ENCODE results near the gene LAMTOR5.

DNA sequence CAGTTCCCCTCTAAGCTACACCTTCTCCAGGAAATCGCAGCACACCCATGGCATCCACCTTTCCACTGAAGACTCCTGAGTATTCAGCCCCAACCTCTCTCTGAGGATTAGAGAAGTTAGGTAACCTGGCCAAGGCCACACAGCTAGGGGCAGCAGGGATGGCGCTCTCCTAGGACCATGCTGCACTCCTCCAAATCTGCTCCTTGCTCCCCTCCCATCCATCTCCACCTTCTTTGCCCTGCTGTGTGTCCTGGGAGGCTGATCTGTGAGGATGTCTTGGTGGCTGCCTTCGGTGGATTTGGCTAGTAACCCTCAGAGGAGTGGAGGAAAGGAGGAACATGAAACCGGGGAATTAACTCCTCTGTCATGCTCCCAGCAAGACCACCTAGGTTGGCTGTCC is 23.4 kb upstream of the LAMTOR5 start:
- TF ChIP-seq, protein P1, sequence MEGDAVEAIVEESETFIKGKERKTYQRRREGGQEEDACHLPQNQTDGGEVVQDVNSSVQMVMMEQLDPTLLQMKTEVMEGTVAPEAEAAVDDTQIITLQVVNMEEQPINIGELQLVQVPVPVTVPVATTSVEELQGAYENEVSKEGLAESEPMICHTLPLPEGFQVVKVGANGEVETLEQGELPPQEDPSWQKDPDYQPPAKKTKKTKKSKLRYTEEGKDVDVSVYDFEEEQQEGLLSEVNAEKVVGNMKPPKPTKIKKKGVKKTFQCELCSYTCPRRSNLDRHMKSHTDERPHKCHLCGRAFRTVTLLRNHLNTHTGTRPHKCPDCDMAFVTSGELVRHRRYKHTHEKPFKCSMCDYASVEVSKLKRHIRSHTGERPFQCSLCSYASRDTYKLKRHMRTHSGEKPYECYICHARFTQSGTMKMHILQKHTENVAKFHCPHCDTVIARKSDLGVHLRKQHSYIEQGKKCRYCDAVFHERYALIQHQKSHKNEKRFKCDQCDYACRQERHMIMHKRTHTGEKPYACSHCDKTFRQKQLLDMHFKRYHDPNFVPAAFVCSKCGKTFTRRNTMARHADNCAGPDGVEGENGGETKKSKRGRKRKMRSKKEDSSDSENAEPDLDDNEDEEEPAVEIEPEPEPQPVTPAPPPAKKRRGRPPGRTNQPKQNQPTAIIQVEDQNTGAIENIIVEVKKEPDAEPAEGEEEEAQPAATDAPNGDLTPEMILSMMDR (conservative IDR thresholded peaks at IDR 0.05; ENCODE audit: low read depth, low read length), result no peak
- TF ChIP-seq EZH2 (IDR thresholded peaks at IDR 0.05; ENCODE audit: borderline replicate concordance, low read depth, low read length, poor library complexity, severe bottlenecking), result no peak

Data from A673 (cell line).